T-helper 1 cell treated with Interleukin-12 subunit alpha and Interleukin-12 subunit beta and Interleukin-4 antibody, amounts not matched to agents 30 ng/mL and 1 ng/mL, for 36 hours (primary cell): Measurements from ENCODE around the gene MYADML2. TPM values are rescaled to one million over a fixed set of nuclear protein-coding genes. Genes with fewer than 3 reads are reported as not detected.
"Not testable (repeated sequence)": the region's sequence is repeated elsewhere in the genome, so short reads cannot be mapped to it uniquely, and the experiment has no call there.

Experiments
- intact Hi-C: fragments of 100-400 bp; cut with micrococcal nuclease; formaldehyde crosslinking; loops from one replicate; pipeline ENCODE4 v1.15.1; 2024
- total RNA-seq: library from RNA; stranded (reverse); gene quantifications from 2 replicates; pipeline ENCODE4 v1.2.3, GENCODE V29; 2022

MYADML2 gene
- total RNA-seq, 1 donor from 2014 or later: not detected

- intact Hi-C loops: loop anchor here (1.0 to 2.0 kb wide), 2 partner anchors 62 to 195 kb away; no protein-coding TSS in a partner anchor
These were observed 12.5 kb upstream of the MYADML2 start for GRCh38 chr17:81959362-81960129.

DNA sequence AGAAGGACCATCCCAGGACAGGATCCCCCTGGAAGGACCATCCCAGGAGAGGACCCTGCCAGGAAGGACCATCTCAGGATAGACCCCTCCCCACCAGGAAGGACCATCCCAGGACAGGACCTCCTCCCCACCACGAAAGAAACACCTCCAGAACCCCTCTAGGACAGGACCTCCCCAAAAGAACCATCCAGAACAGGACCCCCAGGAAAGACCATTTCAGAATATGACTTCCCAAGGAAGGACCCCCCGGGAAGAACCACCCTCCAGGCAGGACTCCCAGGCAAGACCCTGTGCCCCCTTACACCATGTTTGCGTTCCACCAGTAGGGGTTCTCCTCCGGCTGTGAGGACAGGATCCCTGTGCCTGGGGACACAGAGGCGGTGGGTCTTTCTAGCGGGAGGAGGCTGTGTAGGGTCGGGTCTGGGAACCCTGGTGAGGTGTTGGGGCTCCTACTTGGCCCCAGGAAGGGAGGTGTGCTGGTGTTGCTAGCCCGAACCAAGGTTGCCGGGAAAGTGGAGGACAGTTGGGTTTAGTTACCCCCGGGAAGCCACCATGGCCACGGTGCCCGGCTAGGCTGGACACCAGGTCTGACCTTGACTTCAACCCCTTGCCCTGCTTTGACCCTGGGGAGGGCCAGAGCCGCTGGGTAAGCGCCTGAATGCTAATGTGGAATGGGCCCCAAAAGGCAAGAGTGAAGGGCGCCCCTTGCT lies 11.8 kb upstream of the MYADML2 start:
- intact Hi-C loops: loop anchor here (1.0 to 2.0 kb wide), 2 partner anchors 63 to 196 kb away; no protein-coding TSS in a partner anchor

DNA sequence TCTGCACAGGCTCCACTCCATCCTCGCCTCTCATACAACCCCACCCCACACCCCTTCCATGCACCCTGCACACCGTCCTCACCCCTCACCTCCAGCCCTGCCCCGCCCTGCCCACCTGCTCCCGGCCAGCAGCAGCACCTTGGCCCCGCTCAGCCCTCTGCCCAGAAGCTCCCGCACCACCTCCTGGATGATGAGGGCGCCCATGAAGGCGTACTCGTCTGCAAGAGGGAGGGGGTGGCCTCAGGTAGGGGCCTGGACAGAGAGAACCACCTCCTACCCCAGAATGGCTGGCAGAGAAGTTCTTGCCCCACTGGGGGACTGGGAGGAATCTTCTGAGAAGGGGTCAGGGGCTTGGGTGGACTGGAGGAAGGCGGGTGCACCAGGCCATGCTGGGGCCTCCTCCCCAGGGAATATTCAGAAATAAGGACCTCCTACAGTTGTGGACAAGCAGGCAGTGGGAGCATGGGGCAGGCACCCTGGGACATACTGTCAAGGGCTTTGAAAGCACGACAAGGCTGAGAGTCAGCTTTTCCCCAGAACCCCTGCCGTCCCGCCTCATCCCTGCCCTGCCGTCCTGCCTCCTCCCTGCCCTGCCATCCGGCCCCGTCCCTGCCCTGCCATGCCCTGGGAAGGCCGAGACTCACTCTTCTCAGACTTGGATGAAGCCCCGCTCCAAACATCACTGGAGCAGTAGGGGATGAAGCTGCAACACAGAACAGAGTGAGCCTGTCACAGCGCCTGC lies 10.8 kb upstream of the MYADML2 start:
- intact Hi-C loops: loop anchor here (2.0 kb wide), 1 partner anchor 197 kb away; no protein-coding TSS in a partner anchor

- intact Hi-C loops: no loop called here
These were observed 9.9 kb upstream of the MYADML2 start for GRCh38 chr17:81956607-81957589.

GRCh38 chr17:81955756-81956544 lies 8.9 kb upstream of the MYADML2 start:
- intact Hi-C loops: no loop called here

GRCh38 chr17:81955058-81955681 lies 8.1 kb upstream of the MYADML2 start:
- intact Hi-C loops: no loop called here

- intact Hi-C loops: no loop called here
These were observed 7.4 kb upstream of the MYADML2 start for GRCh38 chr17:81954131-81955057.

- intact Hi-C loops: not testable (repeated sequence)
These were observed 6.4 kb upstream of the MYADML2 start for GRCh38 chr17:81953443-81953842.

DNA sequence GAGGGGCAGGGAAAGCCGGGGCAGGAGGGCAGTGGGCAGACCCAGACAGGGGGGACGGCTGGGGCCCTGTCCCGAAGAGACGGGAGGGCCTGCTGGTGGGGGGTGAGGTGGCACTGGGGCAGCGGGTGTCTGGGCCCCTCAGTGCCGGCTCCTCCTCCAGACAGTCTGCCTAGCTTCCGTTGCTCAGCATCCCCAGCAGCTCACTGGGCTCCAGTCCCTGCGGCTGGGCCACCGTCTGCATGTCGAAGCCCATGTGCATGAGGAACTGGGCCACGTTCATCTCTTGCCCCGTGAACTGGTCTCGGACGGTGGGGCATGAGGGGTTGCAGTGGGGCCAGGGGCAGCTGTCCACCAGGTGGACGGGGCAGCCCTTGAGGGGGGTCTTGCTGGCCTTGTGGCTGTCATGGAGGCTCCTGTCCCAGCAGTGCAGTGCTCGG lies 5.8 kb upstream of the MYADML2 start:
- intact Hi-C loops: no loop called here

DNA sequence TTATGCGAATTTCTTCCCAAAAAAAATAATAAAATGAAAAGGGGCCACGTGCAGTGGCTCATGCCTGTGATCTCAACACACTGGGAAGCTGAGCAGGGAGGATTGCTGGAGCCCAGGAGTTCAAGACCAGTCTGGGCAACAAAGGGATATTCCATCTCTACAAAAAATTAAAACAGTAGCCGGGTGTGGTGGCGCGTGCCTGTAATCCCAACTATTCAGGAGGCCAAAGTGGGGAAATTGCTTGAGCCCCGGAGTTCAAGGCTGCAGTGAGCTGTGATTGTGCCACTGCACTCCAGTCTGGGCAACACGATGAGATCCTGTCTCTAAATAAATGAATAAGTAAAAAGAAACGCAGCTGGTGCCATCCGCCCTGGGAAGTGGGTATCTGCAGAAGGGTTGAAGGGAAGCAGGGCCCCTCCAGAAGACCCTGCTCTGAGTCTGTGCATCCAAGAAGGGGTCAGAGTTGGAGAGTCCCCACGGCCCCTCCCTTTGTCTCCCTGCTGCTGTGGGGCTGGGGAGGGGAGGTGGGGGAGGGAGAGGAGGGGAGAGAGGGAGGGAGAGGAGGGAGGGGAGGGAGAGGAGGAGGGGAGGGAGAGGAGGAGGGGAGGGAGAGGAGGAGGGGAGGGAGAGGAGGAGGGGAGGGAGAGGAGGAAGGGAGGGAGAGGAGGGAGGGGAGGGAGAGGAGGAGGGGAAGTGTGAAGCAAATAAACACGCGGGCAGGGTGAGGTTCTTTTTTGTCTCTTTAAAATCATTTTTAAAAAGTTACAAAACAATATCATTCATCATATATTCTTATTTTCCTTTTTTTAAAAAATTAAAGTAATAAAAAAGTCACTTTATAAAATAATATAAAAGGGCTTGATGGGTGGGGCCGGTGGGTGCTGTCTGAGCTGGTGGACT lies 5.0 kb upstream of the MYADML2 start:
- intact Hi-C loops: no loop called here

GRCh38 chr17:81950501-81950900 lies 3.5 kb upstream of the MYADML2 start:
- intact Hi-C loops: no loop called here

- intact Hi-C loops: no loop called here
These were observed 1.8 kb upstream of the MYADML2 start for GRCh38 chr17:81948635-81949378.

GRCh38 chr17:81944858-81945257 lies 2.2 kb downstream of the MYADML2 start:
- intact Hi-C loops: no loop called here

GRCh38 chr17:81942167-81942553 lies 4.9 kb downstream of the MYADML2 start:
- intact Hi-C loops: no loop called here

GRCh38 chr17:81941484-81942166 lies 5.4 kb downstream of the MYADML2 start:
- intact Hi-C loops: no loop called here
